Spleen (tissue), 11 donors: ENCODE data around the gene TRPT1. TPM values are rescaled to one million over a fixed set of nuclear protein-coding genes. Genes with fewer than 3 reads are reported as not detected.
A peak's percentile ranks its signal among the peaks of the same experiment; 100 is the strongest.

Source experiments
- DNase-seq: peaks from one replicate; pipeline ENCODE4 v3.0.0-alpha.2; 2020
- H3K27ac ChIP-seq, 8 donors: fragments of 200-600 bp; sonication (generic) in 7 of 8; 1 replicate in 4 of 8; 2 replicates in 4 of 8; pipeline versions ENCODE4 v1.5.0 to v1.8.0; 2016 to 2021; ENCODE audit warnings: inconsistent platforms in 4 of 8, mild to moderate bottlenecking in 4 of 8, moderate library complexity in 1 of 8
- H3K27me3 ChIP-seq, 7 donors: fragments of 200-600 bp; sonication (generic) in 6 of 7; replicated peaks in 1 of 7; 1 replicate in 4 of 7; 2 replicates in 3 of 7; pipeline versions ENCODE4 v1.5.0 to v1.8.0; 2016 to 2021; ENCODE audit warnings: inconsistent platforms in 3 of 7, mild to moderate bottlenecking in 1 of 7
- H3K36me3 ChIP-seq, 6 donors: fragments of 200-600 bp; sonication (generic) in 5 of 6; 1 replicate in 4 of 6; 2 replicates in 2 of 6; pipeline versions ENCODE4 v1.5.0 to v1.8.0; 2016 to 2021; ENCODE audit warnings: inconsistent platforms in 2 of 6
- H3K4me1 ChIP-seq, 6 donors: fragments of 200-600 bp; sonication (generic) in 5 of 6; 1 replicate in 3 of 6; 2 replicates in 3 of 6; pipeline versions ENCODE4 v1.5.0 to v1.8.0; 2016 to 2021; ENCODE audit warnings: inconsistent platforms in 3 of 6
- H3K4me3 ChIP-seq, 8 donors: fragments of 200-600 bp; sonication (generic) in 7 of 8; 1 replicate in 4 of 8; 2 replicates in 4 of 8; pipeline versions ENCODE4 v1.5.0 to v1.8.0; 2016 to 2021; ENCODE audit warnings: inconsistent platforms in 4 of 8, mild to moderate bottlenecking in 4 of 8, moderate library complexity in 2 of 8
- H3K9me3 ChIP-seq, 8 donors: fragments of 200-600 bp; sonication (generic) in 7 of 8; 1 replicate in 4 of 8; 2 replicates in 4 of 8; pipeline versions ENCODE4 v1.5.0 to v1.8.0; 2016 to 2021; ENCODE audit warnings: inconsistent platforms in 4 of 8
- POLR2A ChIP-seq, 3 donors: fragments of 450-650 bp; IDR thresholded peaks; one replicate each; pipeline ENCODE4 v1.5.1; 2017; ENCODE audit warnings: antibody characterized with exemption in 3 of 3, mild to moderate bottlenecking in 1 of 3
- POLR2AphosphoS5 ChIP-seq, 3 donors: sonication (generic); formaldehyde crosslinking; IDR thresholded peaks; one replicate each; pipeline ENCODE4 v1.5.1; 2017; ENCODE audit warnings: antibody characterized with exemption in 3 of 3
- WGBS, 5 donors: extraction: QIAGEN DNeasy Blood & Tissue Kit in 3 of 5; methylation state at CpG; one replicate each; pipeline versions ENCODE4 v1.1.5 to v1.1.7; 2013 to 2018; 5-methylcytosine and 5-hydroxymethylcytosine counted together
- intact Hi-C: fragments of 100-400 bp; cut with DNase I; formaldehyde crosslinking; loops from one replicate; pipeline ENCODE4 v1.15.0; 2023; ENCODE audit warnings: low total_unique reads
- polyA plus RNA-seq, 3 donors: library from polyadenylated mRNA; stranded (reverse); fragments of 200-250 nt; gene quantifications; one replicate each; pipeline ENCODE4 v1.2.1, GENCODE V29; 2013
- total RNA-seq, 7 donors: library from RNA; depleted of rRNA in 3 of 7; stranded (reverse); fragments of >200 nt in 3 of 7; fragmentation: NEBNext Ultra II Directional in 4 of 7; extraction: Animal tissue kit (Norgen Biotek cat#: 25700) in 4 of 7; gene quantifications; one replicate each; pipeline versions ENCODE4 v1.1.0 to v1.2.1, GENCODE V29; 2016 to 2021
- TF ChIP-seq, protein P1 (sequence below), 11 experiments: fragments of 200-600 bp in 7 of 11; fragments of 450-650 bp in 4 of 11; sonication (generic) in 4 of 11; IDR thresholded peaks in 8 of 11; conservative IDR thresholded peaks in 3 of 11; 1 replicate in 7 of 11; 2 replicates in 4 of 11; pipeline versions ENCODE4 v1.4.0 to v1.8.0; 2016 to 2021; ENCODE audit warnings: antibody characterized with exemption in 11 of 11, inconsistent platforms in 4 of 11, mild to moderate bottlenecking in 1 of 11
- donor health status: healthy with polysubstance abuse.
- donor health status: DM: no; HTN: no; CAD: no; lungs with moderate emphysema.
- donor health status: DM: no; HTN: no; CAD: no.
- donor health status: Bipolar disorder and iron deficiency.
- donor health status: healthy.
- donor health status: DM: no; HTN: no; CAD: no.
- donor health status: DM: yes; HTN: yes; CAD: no.

The TRPT1 gene
- total and polyA plus RNA-seq, 10 donors: 34.2 to 74.0 (median 46.4) TPM

DNA sequence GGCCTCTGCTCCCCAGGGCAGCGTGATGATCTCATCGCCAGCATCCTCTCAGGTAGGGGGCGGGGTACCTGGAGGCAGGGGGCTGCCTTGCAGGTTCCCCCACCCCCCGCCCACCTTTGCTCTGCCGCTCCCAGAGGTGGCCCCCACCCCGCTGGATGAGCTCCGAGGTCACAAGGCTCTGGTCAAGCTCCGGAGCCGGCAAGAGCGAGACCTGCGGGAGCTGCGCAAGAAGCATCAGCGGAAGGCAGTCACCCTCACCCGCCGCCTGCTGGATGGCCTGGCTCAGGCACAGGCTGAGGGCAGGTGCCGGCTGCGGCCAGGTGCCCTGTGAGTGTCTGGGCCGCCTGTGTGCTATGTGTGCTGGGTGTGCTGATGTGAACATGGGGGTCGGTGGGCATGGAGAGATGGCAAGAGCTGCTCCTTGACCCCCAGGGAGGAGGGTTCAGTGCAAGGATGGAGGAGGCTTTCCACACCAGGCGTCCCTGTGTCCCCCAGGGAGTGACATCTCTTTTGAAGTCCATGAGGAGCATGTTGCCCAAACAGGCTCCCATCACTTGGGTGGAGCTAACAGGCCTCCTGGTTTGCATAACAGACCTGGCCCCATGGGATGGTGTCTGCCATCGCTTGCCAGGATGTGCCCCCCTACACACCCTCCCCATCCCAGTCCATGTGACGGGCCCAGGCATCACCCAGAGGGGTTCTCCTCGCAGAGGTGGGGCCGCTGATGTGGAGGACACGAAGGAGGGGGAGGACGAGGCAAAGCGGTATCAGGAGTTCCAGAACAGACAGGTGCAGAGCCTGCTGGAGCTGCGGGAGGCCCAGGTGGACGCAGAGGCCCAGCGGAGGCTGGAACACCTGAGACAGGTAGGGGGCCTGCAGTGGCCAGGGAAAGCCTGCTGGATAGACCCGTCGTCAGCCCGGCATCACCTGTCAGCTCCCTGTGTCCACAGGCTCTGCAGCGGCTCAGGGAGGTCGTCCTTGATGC, 39.5 kb upstream of the TRPT1 start:
- peak; percentile 78 for DNase-seq
- H3K9me3 ChIP-seq: no peaks in the 10 kb centered on the region
- H3K4me1 ChIP-seq: peaks cover 22 to 39% (median 27%) of the 10 kb centered on the region in 6 donors
- H3K27ac ChIP-seq: no peak overlapping the region
- intact Hi-C loops: no loop called here
- H3K27me3 ChIP-seq: no peaks in the 10 kb centered on the region
- no peak overlapping the region for H3K4me3 ChIP-seq
- peaks cover 0 to 72% (median 40%) of the 10 kb centered on the region in 6 donors for H3K36me3 ChIP-seq
- no peak for TF ChIP-seq POLR2A (IDR thresholded peaks at IDR 0.05)
- TF ChIP-seq, protein P1, sequence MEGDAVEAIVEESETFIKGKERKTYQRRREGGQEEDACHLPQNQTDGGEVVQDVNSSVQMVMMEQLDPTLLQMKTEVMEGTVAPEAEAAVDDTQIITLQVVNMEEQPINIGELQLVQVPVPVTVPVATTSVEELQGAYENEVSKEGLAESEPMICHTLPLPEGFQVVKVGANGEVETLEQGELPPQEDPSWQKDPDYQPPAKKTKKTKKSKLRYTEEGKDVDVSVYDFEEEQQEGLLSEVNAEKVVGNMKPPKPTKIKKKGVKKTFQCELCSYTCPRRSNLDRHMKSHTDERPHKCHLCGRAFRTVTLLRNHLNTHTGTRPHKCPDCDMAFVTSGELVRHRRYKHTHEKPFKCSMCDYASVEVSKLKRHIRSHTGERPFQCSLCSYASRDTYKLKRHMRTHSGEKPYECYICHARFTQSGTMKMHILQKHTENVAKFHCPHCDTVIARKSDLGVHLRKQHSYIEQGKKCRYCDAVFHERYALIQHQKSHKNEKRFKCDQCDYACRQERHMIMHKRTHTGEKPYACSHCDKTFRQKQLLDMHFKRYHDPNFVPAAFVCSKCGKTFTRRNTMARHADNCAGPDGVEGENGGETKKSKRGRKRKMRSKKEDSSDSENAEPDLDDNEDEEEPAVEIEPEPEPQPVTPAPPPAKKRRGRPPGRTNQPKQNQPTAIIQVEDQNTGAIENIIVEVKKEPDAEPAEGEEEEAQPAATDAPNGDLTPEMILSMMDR (IDR thresholded peaks at IDR 0.05 in 8 of 11, conservative IDR thresholded peaks at IDR 0.05 in 3 of 11): no peak
- no peak for TF ChIP-seq POLR2AphosphoS5 (IDR thresholded peaks at IDR 0.05)
- WGBS, 5 donors: 87 to 93% (median 90%) methylated on average over 25 to 35 of the region's 35 CpGs

DNA sequence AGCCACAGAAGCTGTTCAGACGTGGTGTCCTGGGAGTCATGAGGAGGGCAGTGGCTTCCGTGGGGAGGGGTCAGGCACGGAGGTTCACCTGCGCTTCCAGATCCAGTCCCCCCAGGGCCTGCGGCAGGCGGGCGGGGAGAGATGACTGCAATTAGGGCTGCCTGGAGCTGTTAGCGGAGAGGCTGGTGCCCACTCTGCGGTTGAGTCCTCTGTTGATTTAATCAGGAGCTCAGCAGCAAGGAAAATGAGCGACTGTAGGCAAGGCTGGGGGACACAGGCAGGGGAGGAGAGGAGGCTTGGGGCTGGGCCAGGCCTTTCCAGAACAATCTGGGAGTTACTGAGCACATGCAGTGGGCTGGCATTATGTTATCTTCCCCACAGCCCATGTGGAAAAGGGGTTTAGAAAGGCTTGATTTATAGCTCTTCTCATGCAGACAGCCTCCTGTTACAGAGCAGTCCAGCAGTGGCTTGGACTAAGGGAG, 38.4 kb upstream of the TRPT1 start:
- TF ChIP-seq POLR2AphosphoS5 (IDR thresholded peaks at IDR 0.05) (no peak), POLR2A (IDR thresholded peaks at IDR 0.05) (no peak)
- TF ChIP-seq, protein P1 (IDR thresholded peaks at IDR 0.05 in 8 of 11, conservative IDR thresholded peaks at IDR 0.05 in 3 of 11): no peak
- intact Hi-C loops: no loop called here
- H3K27me3 ChIP-seq: no peaks in the 10 kb centered on the region
- no peak overlapping the region for H3K4me3 ChIP-seq
- no peak for DNase-seq
- H3K9me3 ChIP-seq: no peaks in the 10 kb centered on the region
- peaks cover 0 to 82% (median 48%) of the 10 kb centered on the region in 6 donors for H3K36me3 ChIP-seq
- 92 to 98% (median 95%) methylated on average over 5 to 10 of the region's 10 CpGs for WGBS, 5 donors
- no peak overlapping the region for H3K27ac ChIP-seq
- peaks cover 22 to 34% (median 27%) of the 10 kb centered on the region in 6 donors for H3K4me1 ChIP-seq

DNA sequence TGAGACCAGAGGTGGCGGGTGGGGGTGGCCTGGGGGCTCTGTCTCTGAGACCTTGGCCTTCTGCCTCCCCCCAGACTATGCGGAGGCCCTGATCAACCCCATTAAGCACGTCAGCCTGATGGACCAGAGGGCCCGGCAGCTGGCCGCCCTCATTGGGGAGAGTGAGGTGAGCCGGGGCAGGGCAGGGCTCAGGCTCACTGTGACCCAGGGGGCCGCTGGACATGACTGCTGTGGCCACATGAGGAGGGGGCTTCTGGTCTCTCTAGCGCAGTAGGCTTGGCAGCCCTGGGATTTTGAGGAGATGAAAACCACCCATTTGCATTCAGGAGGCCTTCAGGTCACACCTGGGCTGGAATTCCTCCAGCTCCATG, 37.9 kb upstream of the TRPT1 start:
- intact Hi-C loops: no loop called here
- Histone ChIP-seq H3K27me3 (no peaks in the 10 kb centered on the region), H3K4me3 (no peak overlapping the region), H3K36me3 (peaks cover 0 to 87% (median 53%) of the 10 kb centered on the region in 6 donors), H3K27ac (no peak overlapping the region), H3K9me3 (no peaks in the 10 kb centered on the region), H3K4me1 (peaks cover 21 to 30% (median 25%) of the 10 kb centered on the region in 6 donors)
- no peak for DNase-seq
- 91 to 97% (median 96%) methylated on average over 3 to 8 of the region's 8 CpGs for WGBS, 5 donors
- TF ChIP-seq POLR2AphosphoS5 (IDR thresholded peaks at IDR 0.05) (no peak), POLR2A (IDR thresholded peaks at IDR 0.05) (no peak)
- TF ChIP-seq, protein P1 (IDR thresholded peaks at IDR 0.05 in 8 of 11, conservative IDR thresholded peaks at IDR 0.05 in 3 of 11): no peak
